ENCODE measurements around the gene SLC51A.

- TF ChIP-seq POLR2A (IDR thresholded peaks at IDR 0.05) = no peak
- no peak for TF ChIP-seq CTCF (IDR thresholded peaks at IDR 0.05)
Measured at GRCh38 chr3:196217307-196218154, 1.2 kb downstream of the SLC51A start.
